Fibroblast of skin of right quadriceps (primary cell): Measurements from ENCODE around the gene MCM5.
"Not testable (repeated sequence)": the region's sequence is repeated elsewhere in the genome, so short reads cannot be mapped to it uniquely, and the experiment has no call there.

Experiments
- DNase-seq: peaks from one replicate; pipeline ENCODE4 v3.0.0-alpha.2; 2013

The MCM5 gene

GRCh38 chr22:35452810-35453743 lies 53.1 kb downstream of the MCM5 start:
- DNase-seq: no peak

- DNase-seq: no peak
These were observed 54.6 kb downstream of the MCM5 start for GRCh38 chr22:35454416-35455054.

- DNase-seq: no peak
These were observed 55.6 kb downstream of the MCM5 start for GRCh38 chr22:35455529-35455928.

GRCh38 chr22:35456757-35457156 lies 56.8 kb downstream of the MCM5 start:
- no peak for DNase-seq

GRCh38 chr22:35457729-35458546 lies 58.0 kb downstream of the MCM5 start:
- no peak for DNase-seq

- no peak for DNase-seq
These were observed 58.8 kb downstream of the MCM5 start for GRCh38 chr22:35458547-35459422.

GRCh38 chr22:35459423-35459894 lies 59.5 kb downstream of the MCM5 start:
- DNase-seq: no peak

- not testable (repeated sequence) for DNase-seq
These were observed 60.0 kb downstream of the MCM5 start for GRCh38 chr22:35459976-35460375.

GRCh38 chr22:35460688-35461087 lies 60.7 kb downstream of the MCM5 start:
- DNase-seq: no peak

GRCh38 chr22:35462498-35463230 lies 62.7 kb downstream of the MCM5 start:
- DNase-seq: no peak

- DNase-seq: no peak
These were observed 63.4 kb downstream of the MCM5 start for GRCh38 chr22:35463231-35463933.

GRCh38 chr22:35464399-35464798 lies 64.5 kb downstream of the MCM5 start:
- no peak for DNase-seq

- DNase-seq: no peak
These were observed 65.3 kb downstream of the MCM5 start for GRCh38 chr22:35465109-35465701.

- DNase-seq: no peak
These were observed 67.9 kb downstream of the MCM5 start for GRCh38 chr22:35467681-35468434.

- DNase-seq: peak; percentile 34
These were observed 71.0 kb downstream of the MCM5 start for GRCh38 chr22:35470903-35471321.

GRCh38 chr22:35471566-35471965 lies 71.6 kb downstream of the MCM5 start:
- DNase-seq: peak; percentile 48

- DNase-seq: no peak
These were observed 72.5 kb downstream of the MCM5 start for GRCh38 chr22:35472488-35472887.

- DNase-seq: no peak
These were observed 74.0 kb downstream of the MCM5 start for GRCh38 chr22:35473971-35474370.
